NCI-H146 treated with DMSO at 0.1 percent for 48 hours (cell line): ENCODE measurements around the gene OPA3.

Experiments used
- DNase-seq: peaks from one replicate; lab custom pipeline; 2025; ENCODE audit not compliant: unreplicated experiment; lab: John Stamatoyannopoulos, UW

Gene OPA3

GRCh38 chr19:45567609-45568008 is 17.0 kb downstream of the OPA3 start:
- no peak for DNase-seq

- DNase-seq: no peak
Observed at GRCh38 chr19:45564131-45564780, 20.3 kb downstream of the OPA3 start.

- DNase-seq: no peak
Observed at GRCh38 chr19:45560686-45561085, 23.9 kb downstream of the OPA3 start.

- no peak for DNase-seq
Observed at GRCh38 chr19:45560038-45560437, 24.6 kb downstream of the OPA3 start.

- DNase-seq: peak; percentile 44
Observed at GRCh38 chr19:45558399-45558878, 26.2 kb downstream of the OPA3 start.

- DNase-seq: no peak
Observed at GRCh38 chr19:45556835-45557234, 27.8 kb downstream of the OPA3 start.

GRCh38 chr19:45554481-45554880 is 30.1 kb downstream of the OPA3 start:
- DNase-seq: no peak

GRCh38 chr19:45553464-45553863 is 31.1 kb downstream of the OPA3 start:
- no peak for DNase-seq

- DNase-seq: peak; percentile 33
Observed at GRCh38 chr19:45547965-45548609, 36.5 kb downstream of the OPA3 start.

- DNase-seq: no peak
Observed at GRCh38 chr19:45547211-45547770, 37.3 kb downstream of the OPA3 start.

GRCh38 chr19:45542234-45542668 is 42.4 kb downstream of the OPA3 start:
- no peak for DNase-seq

- DNase-seq: no peak
Observed at GRCh38 chr19:45539459-45539858, 45.1 kb downstream of the OPA3 start.

GRCh38 chr19:45531349-45531748 is 53.3 kb downstream of the OPA3 start:
- DNase-seq: no peak

GRCh38 chr19:45529420-45529785 is 55.2 kb downstream of the OPA3 start:
- DNase-seq: no peak

GRCh38 chr19:45528744-45529419 is 55.7 kb downstream of the OPA3 start:
- DNase-seq: peak; percentile 81

- peak; percentile 63 for DNase-seq
Observed at GRCh38 chr19:45528149-45528743, 56.4 kb downstream of the OPA3 start.

- DNase-seq: no peak
Observed at GRCh38 chr19:45527731-45528130, 56.9 kb downstream of the OPA3 start.

GRCh38 chr19:45526971-45527370 is 57.6 kb downstream of the OPA3 start:
- no peak for DNase-seq

- peak; percentile 44 for DNase-seq
Observed at GRCh38 chr19:45526143-45526542, 58.5 kb downstream of the OPA3 start.

- DNase-seq: no peak
Observed at GRCh38 chr19:45524575-45525129, 60.0 kb downstream of the OPA3 start.

GRCh38 chr19:45523642-45524256 is 60.9 kb downstream of the OPA3 start:
- peak; percentile 83 for DNase-seq
